GM18861 (cell line): ENCODE results near the gene GTPBP4.
"Not testable (repeated sequence)": the region's sequence is repeated elsewhere in the genome, so short reads cannot be mapped to it uniquely, and the experiment has no call there.

ENCODE experiments used
- ATAC-seq: cut with Tn5 transposase; IDR thresholded peaks from one replicate; pipeline ENCODE4 v1.9.1; 2021; ENCODE audit not compliant: unreplicated experiment

GTPBP4 gene

GRCh38 chr10:1022413-1022812 is 34.2 kb downstream of the GTPBP4 start:
- no peak for ATAC-seq

- no peak for ATAC-seq
These were observed 35.9 kb downstream of the GTPBP4 start for GRCh38 chr10:1024103-1024502.

GRCh38 chr10:1025683-1026082 is 37.4 kb downstream of the GTPBP4 start, which contains the start of gene IDI2:
Gene IDI2, minus strand, starts transcription at chr10:1025859. Its CDS starts 1,136 bp downstream, at chr10:1024723.
- no peak for ATAC-seq

- ATAC-seq = no peak
These were observed 38.3 kb downstream of the GTPBP4 start for GRCh38 chr10:1026578-1026977.

GRCh38 chr10:1029838-1030237 is 41.6 kb downstream of the GTPBP4 start:
- ATAC-seq = no peak

GRCh38 chr10:1033601-1034000 is 45.4 kb downstream of the GTPBP4 start:
- no peak for ATAC-seq

GRCh38 chr10:1034758-1035157 is 46.5 kb downstream of the GTPBP4 start:
- no peak for ATAC-seq

- no peak for ATAC-seq
These were observed 47.0 kb downstream of the GTPBP4 start for GRCh38 chr10:1035201-1035600.

- peak; percentile 67 for ATAC-seq
These were observed 48.1 kb downstream of the GTPBP4 start for GRCh38 chr10:1036341-1036791.

GRCh38 chr10:1037098-1037497 is 48.9 kb downstream of the GTPBP4 start:
- ATAC-seq = no peak

GRCh38 chr10:1038769-1039168 is 50.5 kb downstream of the GTPBP4 start:
- not testable (repeated sequence) for ATAC-seq

- ATAC-seq = no peak
These were observed 51.9 kb downstream of the GTPBP4 start for GRCh38 chr10:1040133-1040532.

- no peak for ATAC-seq
These were observed 53.3 kb downstream of the GTPBP4 start for GRCh38 chr10:1041514-1041913.

- ATAC-seq = peak; percentile 61
These were observed 55.3 kb downstream of the GTPBP4 start for GRCh38 chr10:1043532-1043995.

GRCh38 chr10:1044146-1044545 is 55.9 kb downstream of the GTPBP4 start:
- no peak for ATAC-seq

- no peak for ATAC-seq
These were observed 56.7 kb downstream of the GTPBP4 start for GRCh38 chr10:1044964-1045363.

GRCh38 chr10:1045415-1045814 is 57.2 kb downstream of the GTPBP4 start:
- ATAC-seq = no peak

- ATAC-seq = no peak
These were observed 59.7 kb downstream of the GTPBP4 start for GRCh38 chr10:1047937-1048336.

GRCh38 chr10:1048349-1048731 is 60.1 kb downstream of the GTPBP4 start:
- no peak for ATAC-seq

GRCh38 chr10:1048732-1049424 is 60.6 kb downstream of the GTPBP4 start, which contains the start of gene IDI1:
Gene IDI1, minus strand, starts transcription at chr10:1049119. Its CDS starts 116 bp downstream, at chr10:1049003.
- peak; percentile 75 for ATAC-seq

GRCh38 chr10:1049425-1049958 is 61.3 kb downstream of the GTPBP4 start:
- no peak for ATAC-seq

- no peak for ATAC-seq
These were observed 61.9 kb downstream of the GTPBP4 start for GRCh38 chr10:1050145-1050544.

GRCh38 chr10:1050554-1050953 is 62.3 kb downstream of the GTPBP4 start:
- no peak for ATAC-seq
